OCI-LY3 (cell line): ENCODE data around the gene AKT3.

Source experiments
- H2AFZ ChIP-seq: fragments of 200-600, 300-600 bp; shearing (Covaris generic); 2 replicates; pipeline ENCODE4 v1.6.0; 2014; ENCODE audit warnings: antibody characterized with exemption, low read depth, low read length
- H3K27ac ChIP-seq: fragments of 200-600, 300-600 bp; sonication (generic); 2 replicates; pipeline ENCODE4 v1.5.1; 2014; ENCODE audit warnings: mild to moderate bottlenecking, low read length, moderate library complexity, mixed read lengths
- H3K27me3 ChIP-seq: fragments of 200-600, 300-600 bp; sonication (generic); 2 replicates; pipeline ENCODE4 v1.6.1; 2014; ENCODE audit warnings: low read depth, low read length, mixed read lengths
- H3K36me3 ChIP-seq: fragments of 200-600, 300-600 bp; sonication (generic); replicated peaks from 2 replicates; pipeline ENCODE3; 2014; ENCODE audit warnings: low read depth, low read length, mixed read lengths
- H3K4me1 ChIP-seq: fragments of 300-600, 200-600 bp; sonication (generic); 2 replicates; pipeline ENCODE4 v1.6.1; 2014; ENCODE audit warnings: low read length, mixed read lengths
- H3K4me2 ChIP-seq: fragments of 200-600, 300-600 bp; sonication (generic); 2 replicates; pipeline ENCODE4 v1.6.1; 2014; ENCODE audit warnings: low read length, mixed read lengths
- H3K4me3 ChIP-seq: fragments of 300-600, 200-600 bp; sonication (generic); 2 replicates; pipeline ENCODE4 v1.5.1; 2014; ENCODE audit warnings: antibody characterized with exemption, mild to moderate bottlenecking, low read length, moderate library complexity
- H3K79me2 ChIP-seq: fragments of 300-600, 200-600 bp; shearing (Covaris generic); 2 replicates; pipeline ENCODE4 v1.6.1; 2014; ENCODE audit warnings: mild to moderate bottlenecking, low read length, mixed read lengths
- H3K9ac ChIP-seq: fragments of 300-600, 200-600 bp; shearing (Covaris generic); 2 replicates; pipeline ENCODE4 v1.6.0; 2014; ENCODE audit warnings: mild to moderate bottlenecking, low read length, moderate library complexity
- H3K9me3 ChIP-seq: fragments of 200-600, 300-600 bp; shearing (Covaris generic); 2 replicates; pipeline ENCODE4 v1.6.1; 2014; ENCODE audit warnings: low read length, mixed read lengths; ENCODE audit not compliant: insufficient read depth
- H4K20me1 ChIP-seq: fragments of 200-600, 300-600 bp; sonication (generic); 2 replicates; pipeline ENCODE4 v1.6.1; 2016; ENCODE audit warnings: low read length, mixed read lengths; ENCODE audit not compliant: insufficient read depth
- CTCF ChIP-seq: fragments of 200-600, 300-600 bp; sonication (generic); IDR thresholded peaks from 2 replicates; pipeline ENCODE4 v1.5.1; 2014; ENCODE audit warnings: antibody characterized with exemption, low read length, low read depth
- EZH2phosphoT487 ChIP-seq: fragments of 200-600 bp; shearing (Covaris generic); IDR thresholded peaks from 2 replicates; pipeline ENCODE4 v1.6.1; 2018; ENCODE audit warnings: antibody characterized with exemption, mixed run types, low read depth

The AKT3 gene

GRCh38 chr1:243620096-243620495, 229.9 kb downstream of the AKT3 start:
- Histone ChIP-seq H3K79me2 (no peaks in the 10 kb centered on the region), H3K36me3 (peaks cover 23% of the 10 kb centered on the region), H3K4me3 (no peak overlapping the region), H3K4me1 (no peaks in the 10 kb centered on the region), H3K27me3 (no peaks in the 10 kb centered on the region), H3K4me2 (no peak overlapping the region), H4K20me1 (no peaks in the 10 kb centered on the region), H3K9ac (no peak overlapping the region), H3K9me3 (peaks cover 10% of the 10 kb centered on the region; the same call in 1 of the 2 replicates), H2AFZ (no peak overlapping the region), H3K27ac (no peak overlapping the region)
- TF ChIP-seq EZH2phosphoT487, result no peak
- TF ChIP-seq CTCF, result no peak

DNA sequence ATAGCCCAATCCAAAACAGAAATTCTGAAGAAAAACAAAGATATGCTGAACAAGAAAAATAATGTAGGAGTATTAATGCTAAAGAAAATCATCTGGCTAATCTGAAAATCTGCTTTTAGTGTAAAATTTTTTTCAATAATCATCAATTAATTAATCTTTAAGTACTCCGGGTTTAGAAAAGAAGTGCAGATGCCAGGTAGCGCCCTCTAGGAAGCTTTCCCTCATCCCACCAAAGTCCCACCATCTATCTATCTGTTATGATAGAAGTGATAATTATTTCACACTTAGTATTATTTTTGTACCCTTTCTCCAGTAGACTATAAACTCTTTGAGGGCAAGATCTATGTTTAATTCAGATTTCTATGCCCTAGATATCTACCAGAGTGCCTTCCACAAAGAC, 240.3 kb downstream of the AKT3 start:
- H3K4me2 ChIP-seq, result no peak overlapping the region
- no peak overlapping the region for H3K9ac ChIP-seq
- no peaks in the 10 kb centered on the region for H4K20me1 ChIP-seq
- peaks cover 6% of the 10 kb centered on the region for H3K36me3 ChIP-seq
- H3K4me3 ChIP-seq, result no peak overlapping the region
- H2AFZ ChIP-seq, result no peak overlapping the region
- TF ChIP-seq EZH2phosphoT487 (no peak), CTCF (no peak)
- H3K9me3 ChIP-seq, result no peaks in the 10 kb centered on the region
- H3K79me2 ChIP-seq, result no peaks in the 10 kb centered on the region
- no peaks in the 10 kb centered on the region for H3K27me3 ChIP-seq
- H3K27ac ChIP-seq, result no peak overlapping the region
- H3K4me1 ChIP-seq, result no peaks in the 10 kb centered on the region

DNA sequence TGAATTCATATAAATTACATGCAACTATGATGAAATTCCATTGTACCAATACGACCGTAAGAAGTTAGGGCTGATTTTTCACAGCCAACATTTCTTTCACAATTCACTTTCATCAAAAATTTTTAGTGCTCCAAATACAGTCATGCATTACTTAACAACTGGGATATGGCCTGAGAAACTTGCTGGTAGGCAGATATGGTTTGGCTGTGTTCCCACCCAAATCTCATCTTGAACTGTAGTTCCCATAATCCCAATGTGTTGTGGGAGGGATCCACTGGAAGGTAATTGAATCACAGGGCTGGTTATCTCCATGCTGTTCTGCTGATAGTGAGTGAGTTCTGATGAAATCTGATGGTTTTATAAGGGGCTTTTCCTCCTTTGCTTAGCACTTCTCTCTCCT, 244.4 kb downstream of the AKT3 start:
- Histone ChIP-seq H3K79me2 (no peaks in the 10 kb centered on the region), H3K4me1 (no peaks in the 10 kb centered on the region)

DNA sequence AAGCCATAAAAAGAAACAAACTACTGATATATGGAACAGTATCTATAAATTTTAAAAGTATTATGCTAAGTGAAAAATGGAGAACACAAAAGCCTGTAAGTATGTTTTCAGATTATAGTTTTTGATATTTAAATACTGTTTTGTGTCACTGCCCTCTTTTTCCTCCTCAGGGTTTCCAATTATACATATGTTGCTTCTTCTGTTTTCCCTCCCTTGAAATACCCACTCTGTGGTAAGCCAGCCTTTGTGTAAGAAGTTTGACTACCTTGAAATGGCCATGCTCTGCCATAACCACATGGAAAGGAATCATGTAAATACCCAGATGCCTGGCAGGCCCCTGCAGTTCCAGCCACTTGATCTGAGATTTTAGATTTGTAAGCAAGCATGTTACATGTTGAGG, 248.3 kb downstream of the AKT3 start:
- no peak overlapping the region for H2AFZ ChIP-seq
- H3K27ac ChIP-seq, result no peak overlapping the region
- peaks cover 8% of the 10 kb centered on the region for H3K4me1 ChIP-seq
- no peak overlapping the region for H3K9ac ChIP-seq
- TF ChIP-seq EZH2phosphoT487 (no peak), CTCF (no peak)
- no peak overlapping the region for H3K4me3 ChIP-seq
- H3K4me2 ChIP-seq, result no peak overlapping the region
- H3K27me3 ChIP-seq, result no peaks in the 10 kb centered on the region
- no peaks in the 10 kb centered on the region for H3K79me2 ChIP-seq
- peaks cover 4% of the 10 kb centered on the region; the same call in 1 of the 2 replicates for H3K9me3 ChIP-seq
- H3K36me3 ChIP-seq, result peaks cover 25% of the 10 kb centered on the region
- peaks cover 2% of the 10 kb centered on the region for H4K20me1 ChIP-seq

More for the DNA sequence above, 244.4 kb downstream of the AKT3 start:
- peaks cover 29% of the 10 kb centered on the region for H3K36me3 ChIP-seq
- no peak overlapping the region for H3K9ac ChIP-seq
- peaks cover 4% of the 10 kb centered on the region; the same call in 1 of the 2 replicates for H3K9me3 ChIP-seq
- H4K20me1 ChIP-seq, result no peaks in the 10 kb centered on the region
- no peak overlapping the region for H3K27ac ChIP-seq
- H3K4me3 ChIP-seq, result no peak overlapping the region
- H2AFZ ChIP-seq, result no peak overlapping the region
- no peaks in the 10 kb centered on the region for H3K27me3 ChIP-seq
- TF ChIP-seq CTCF (no peak), EZH2phosphoT487 (no peak)
- no peak overlapping the region for H3K4me2 ChIP-seq
